LHCN-M2 (cell line): ENCODE data around the gene UBE2QL1. TPM values are rescaled to one million over a fixed set of nuclear protein-coding genes. Genes with fewer than 3 reads are reported as not detected.

Source experiments
- DNase-seq: peaks from one replicate; pipeline ENCODE4 v3.0.0-alpha.2; 2012; ENCODE audit warnings: low read depth
- total RNA-seq: library from RNA; depleted of rRNA; stranded (reverse); fragments of >200 nt; gene quantifications from 2 replicates; pipeline ENCODE4 v1.2.3, GENCODE V29; 2014; rRNA removed

Gene UBE2QL1
- total RNA-seq, 1 experiment from 2014 or later: not detected

- no peak for DNase-seq
Measured at GRCh38 chr5:6525422-6525821, 76.8 kb downstream of the UBE2QL1 start.

DNA sequence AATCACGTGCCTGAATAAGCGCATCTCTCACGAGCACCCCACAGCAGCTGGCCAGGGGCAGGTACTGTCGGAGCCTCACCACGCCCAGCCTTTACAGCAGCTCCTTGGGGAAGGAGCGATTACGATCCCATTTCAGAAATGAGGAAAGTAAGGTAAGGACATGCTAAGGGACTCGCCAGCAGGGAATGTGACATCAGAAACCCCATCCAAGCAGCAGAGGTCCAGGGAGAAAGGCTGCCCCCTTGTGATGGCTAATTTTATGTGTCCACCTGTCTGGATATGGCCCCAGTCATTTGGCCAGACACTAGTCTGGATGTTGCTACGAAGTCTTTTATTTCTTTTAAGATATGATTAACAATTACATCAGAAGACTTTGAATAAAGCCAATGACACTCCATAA is 77.3 kb downstream of the UBE2QL1 start:
- no peak for DNase-seq

- DNase-seq: no peak
Measured at GRCh38 chr5:6527749-6528455, 79.2 kb downstream of the UBE2QL1 start.

DNA sequence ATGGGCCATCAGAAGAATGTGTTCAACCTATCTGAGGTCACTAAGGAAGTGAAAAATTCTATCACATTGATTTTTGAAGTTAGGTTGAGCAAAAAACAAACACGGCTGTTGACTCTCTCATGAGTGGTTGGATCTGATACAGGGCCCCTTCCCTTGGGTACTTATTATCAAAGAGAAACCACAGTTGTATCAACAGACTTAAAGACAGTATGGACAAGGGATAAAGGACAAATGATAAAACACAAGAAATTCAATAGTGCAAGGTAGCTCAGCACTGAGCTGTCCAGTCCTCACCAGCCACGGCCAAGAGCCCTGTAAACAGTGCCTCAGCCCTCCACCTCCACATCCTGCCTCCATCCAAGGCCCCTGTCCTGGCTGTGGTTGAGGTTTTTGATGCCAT is 86.9 kb downstream of the UBE2QL1 start:
- DNase-seq: no peak

DNA sequence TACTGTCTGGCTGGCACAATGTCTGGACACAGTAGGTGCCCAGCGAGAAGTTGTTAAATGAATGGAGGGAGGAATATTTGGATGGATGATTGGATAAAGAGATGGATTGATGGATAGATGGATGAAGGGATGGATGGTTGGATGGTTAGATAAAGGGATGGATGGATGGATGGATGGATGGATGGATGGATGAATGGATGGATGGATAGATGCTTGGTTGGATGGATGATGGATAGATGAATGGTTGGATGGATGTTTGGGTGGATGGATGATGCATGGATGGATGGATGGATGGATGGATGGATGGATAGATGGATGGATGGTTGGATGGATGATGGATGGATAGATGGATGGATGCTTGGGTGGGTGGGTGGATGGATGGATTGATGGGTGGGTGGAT is 90.4 kb downstream of the UBE2QL1 start:
- DNase-seq: no peak

GRCh38 chr5:6540111-6540827 is 91.6 kb downstream of the UBE2QL1 start:
- DNase-seq: no peak

GRCh38 chr5:6541256-6542013 is 92.8 kb downstream of the UBE2QL1 start:
- no peak for DNase-seq

DNA sequence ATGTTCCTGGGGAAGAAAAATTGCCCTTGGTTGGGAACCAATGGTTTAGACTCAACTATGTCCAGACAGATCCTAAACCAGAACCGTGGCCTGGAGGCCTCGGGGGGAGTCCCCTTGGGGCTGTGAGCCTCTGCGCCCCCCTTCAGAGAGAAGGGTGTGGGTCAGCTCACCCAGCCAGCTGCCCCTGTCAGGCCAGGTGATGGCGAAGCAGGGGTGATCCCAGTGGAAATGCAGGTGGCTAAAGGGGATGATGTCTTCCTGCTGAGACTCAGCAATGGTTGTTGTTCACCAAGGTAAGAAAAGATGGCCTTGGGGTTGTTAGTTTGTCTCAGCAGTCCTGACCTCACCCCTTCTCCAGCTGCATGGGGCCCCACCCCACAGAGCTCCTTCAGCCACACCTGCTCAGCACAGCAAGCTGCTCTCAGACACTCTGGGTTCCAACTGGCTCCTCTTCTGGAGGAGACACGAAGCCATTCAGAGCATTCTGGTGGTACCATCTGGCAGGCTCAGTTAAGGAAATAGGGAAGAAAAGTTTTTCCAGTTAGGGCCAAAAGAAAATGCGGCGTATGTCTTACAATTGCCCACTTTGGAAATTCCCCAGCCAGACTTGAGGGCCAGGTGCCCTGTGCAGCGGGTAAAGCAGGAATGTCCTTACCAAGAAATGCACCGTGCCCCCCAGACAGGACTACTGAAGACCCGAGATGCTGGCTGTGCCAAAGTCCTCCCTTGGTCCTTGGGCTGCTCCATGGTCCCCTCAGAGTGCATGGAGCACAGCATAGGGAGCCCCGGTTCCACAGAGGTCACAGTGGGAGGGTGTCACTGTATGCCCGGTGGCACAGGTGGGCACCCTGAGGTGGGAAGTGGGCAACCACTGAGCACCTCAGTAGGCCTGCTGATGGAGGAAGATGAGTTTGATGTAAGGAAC is 94.0 kb downstream of the UBE2QL1 start:
- DNase-seq: no peak

DNA sequence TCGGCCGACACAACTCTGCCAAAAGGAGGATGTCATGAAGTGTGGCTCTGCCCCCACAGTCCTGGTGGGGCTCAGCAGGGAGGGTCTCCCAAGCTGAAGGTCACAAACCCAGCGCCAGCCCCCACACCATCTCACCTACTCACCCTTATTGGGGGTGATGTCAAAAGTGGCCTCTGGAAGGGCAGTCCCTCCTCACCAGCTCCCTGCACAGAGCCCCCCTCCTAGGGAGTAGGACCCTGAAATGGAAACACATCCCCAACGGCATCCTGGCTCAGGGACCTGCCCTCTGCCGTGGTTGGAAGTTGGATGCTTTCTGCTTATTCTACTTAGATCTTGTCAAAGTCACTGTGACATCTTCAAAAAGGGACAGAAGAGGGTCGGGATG is 94.7 kb downstream of the UBE2QL1 start:
- no peak for DNase-seq

- DNase-seq: no peak
Measured at GRCh38 chr5:6543830-6544560, 95.3 kb downstream of the UBE2QL1 start.

Other genes with a start within 250 kb of the UBE2QL1 start
- 13.4 and 19.6 TPM in 2 replicates for gene MED10, start 70.3 kb upstream of the UBE2QL1 start, total RNA-seq
- gene NSUN2, start 184.2 kb downstream of the UBE2QL1 start, total RNA-seq: 58.1 and 61.3 TPM in 2 replicates
- 34.1 and 36.8 TPM in 2 replicates for gene SRD5A1, start 184.6 kb downstream of the UBE2QL1 start, total RNA-seq